ENCODE results near the gene ANGPTL7.

- TF ChIP-seq NRF1 (IDR thresholded peaks at IDR 0.05; ENCODE audit: low read depth, low read length) (no peak), ATF3 (IDR thresholded peaks at IDR 0.05; ENCODE audit: insufficient read depth, low read depth, low read length) (no peak), CTCF (IDR thresholded peaks at IDR 0.05; ENCODE audit: control extremely low read depth in 1 of 3, insufficient read depth in 1 of 3, low read depth in 1 of 3, low read length in 3 of 3) (no peak), CHD2 (IDR thresholded peaks at IDR 0.05; ENCODE audit: low read length) (no peak)
Observed at GRCh38 chr1:11144570-11145256, 44.4 kb upstream of the ANGPTL7 start.

Data from H1 (cell line).